ENCODE results near the gene CACHD1. TPM values are rescaled to one million over a fixed set of nuclear protein-coding genes. Genes with fewer than 3 reads are reported as not detected.

CACHD1 gene
- total RNA-seq, 2 donors from 2014 or later, result 8.6 to 12.9 TPM

GRCh38 chr1:64525116-64525686, 55.3 kb downstream of the CACHD1 start:
- WGBS, 2 donors, result 62 to 69% methylated on average over 3 of the region's 3 CpGs
- intact Hi-C loops (cut with DNase I), result no loop called here
- TF ChIP-seq POLR2A (IDR thresholded peaks at IDR 0.05), result no peak
- TF ChIP-seq CTCF (IDR thresholded peaks at IDR 0.05), result no peak

GRCh38 chr1:64526312-64526711, 56.4 kb downstream of the CACHD1 start:
- DNase-seq (no peak), ATAC-seq (no peak)
- Histone ChIP-seq H3K27ac (no peak overlapping the region), H3K9me3 (no peaks in the 10 kb centered on the region), H3K27me3 (no peaks in the 10 kb centered on the region), H3K4me3 (no peak overlapping the region), H3K4me1 (no peaks in the 10 kb centered on the region), H3K36me3 (replicated peaks in 1 of 2; ENCODE audit: insufficient read depth in 1 of 2, low read depth in 2 of 2) (no peaks in the 10 kb centered on the region)
- intact Hi-C loops (cut with DNase I), result no loop called here
- TF ChIP-seq CTCF (IDR thresholded peaks at IDR 0.05) (no peak), POLR2A (IDR thresholded peaks at IDR 0.05) (no peak)
- 65 to 85% methylated on average over 3 of the region's 3 CpGs for WGBS, 2 donors

More at GRCh38 chr1:64525116-64525686, 55.3 kb downstream of the CACHD1 start:
- Histone ChIP-seq H3K27ac (no peak overlapping the region), H3K4me1 (peaks cover 2% of the 10 kb centered on the region), H3K4me3 (no peak overlapping the region), H3K9me3 (no peaks in the 10 kb centered on the region), H3K36me3 (replicated peaks in 1 of 2; ENCODE audit: insufficient read depth in 1 of 2, low read depth in 2 of 2) (no peaks in the 10 kb centered on the region), H3K27me3 (no peaks in the 10 kb centered on the region)
- no peak for DNase-seq
- ATAC-seq, result no peak

GRCh38 chr1:64527165-64527564, 57.2 kb downstream of the CACHD1 start:
- Histone ChIP-seq H3K9me3 (no peaks in the 10 kb centered on the region), H3K27me3 (no peaks in the 10 kb centered on the region), H3K27ac (no peak overlapping the region), H3K4me1 (no peaks in the 10 kb centered on the region), H3K4me3 (no peak overlapping the region), H3K36me3 (replicated peaks in 1 of 2; ENCODE audit: insufficient read depth in 1 of 2, low read depth in 2 of 2) (no peaks in the 10 kb centered on the region)
- no peak for TF ChIP-seq CTCF (IDR thresholded peaks at IDR 0.05)
- TF ChIP-seq POLR2A (IDR thresholded peaks at IDR 0.05), result no peak
- intact Hi-C loops (cut with DNase I), result no loop called here
- 86 to 93% methylated on average over 10 of the region's 10 CpGs for WGBS, 2 donors
- DNase-seq (no peak), ATAC-seq (no peak)

GRCh38 chr1:64527786-64528185, 57.9 kb downstream of the CACHD1 start:
- Histone ChIP-seq H3K9me3 (no peaks in the 10 kb centered on the region), H3K4me1 (no peaks in the 10 kb centered on the region), H3K27me3 (no peaks in the 10 kb centered on the region), H3K27ac (no peak overlapping the region), H3K4me3 (no peak overlapping the region), H3K36me3 (replicated peaks in 1 of 2; ENCODE audit: insufficient read depth in 1 of 2, low read depth in 2 of 2) (no peaks in the 10 kb centered on the region)
- ATAC-seq, result no peak
- DNase-seq, result no peak
- TF ChIP-seq POLR2A (IDR thresholded peaks at IDR 0.05) (no peak), CTCF (IDR thresholded peaks at IDR 0.05) (no peak)
- intact Hi-C loops (cut with DNase I), result no loop called here

GRCh38 chr1:64530969-64531692, 61.2 kb downstream of the CACHD1 start:
- H3K36me3 ChIP-seq (replicated peaks in 1 of 2; ENCODE audit: insufficient read depth in 1 of 2, low read depth in 2 of 2), result no peaks in the 10 kb centered on the region
- H3K27ac ChIP-seq, result no peak overlapping the region
- no peak for DNase-seq
- H3K4me3 ChIP-seq, result no peak overlapping the region
- H3K9me3 ChIP-seq, result no peaks in the 10 kb centered on the region
- no peak for TF ChIP-seq POLR2A (IDR thresholded peaks at IDR 0.05)
- TF ChIP-seq CTCF (IDR thresholded peaks at IDR 0.05), result no peak
- intact Hi-C loops (cut with DNase I), result no loop called here
- ATAC-seq, result no peak
- peaks cover 11% of the 10 kb centered on the region for H3K4me1 ChIP-seq
- no peaks in the 10 kb centered on the region for H3K27me3 ChIP-seq

Measured in body of pancreas (tissue), 4 donors.